Transverse colon (tissue), 4 donors: ENCODE measurements around the gene FBXL2.

ENCODE experiments used
- EP300 ChIP-seq: sonication (generic); formaldehyde crosslinking; IDR thresholded peaks from one replicate; pipeline ENCODE4 v1.6.1; 2017; ENCODE audit warnings: antibody characterized with exemption, low read depth
- POLR2A ChIP-seq: fragments of 450-650 bp; IDR thresholded peaks from one replicate; pipeline ENCODE4 v1.6.1; 2016; ENCODE audit warnings: antibody characterized with exemption, mild to moderate bottlenecking, moderate library complexity
- POLR2AphosphoS5 ChIP-seq, 3 donors: sonication (generic); formaldehyde crosslinking; IDR thresholded peaks; one replicate each; pipeline ENCODE4 v1.6.1; 2016; ENCODE audit warnings: antibody characterized with exemption in 3 of 3
- TF ChIP-seq, protein P1 (sequence below), 5 experiments: fragments of 200-600 bp in 3 of 5; fragments of 450-650 bp in 2 of 5; sonication (generic) in 3 of 5; IDR thresholded peaks; 1 replicate in 2 of 5; 2 replicates in 3 of 5; pipeline ENCODE4 v1.5.1; 2016 to 2017; ENCODE audit warnings: antibody characterized with exemption in 5 of 5, inconsistent platforms in 3 of 5, mild to moderate bottlenecking in 2 of 5, moderate library complexity in 1 of 5

DNA sequence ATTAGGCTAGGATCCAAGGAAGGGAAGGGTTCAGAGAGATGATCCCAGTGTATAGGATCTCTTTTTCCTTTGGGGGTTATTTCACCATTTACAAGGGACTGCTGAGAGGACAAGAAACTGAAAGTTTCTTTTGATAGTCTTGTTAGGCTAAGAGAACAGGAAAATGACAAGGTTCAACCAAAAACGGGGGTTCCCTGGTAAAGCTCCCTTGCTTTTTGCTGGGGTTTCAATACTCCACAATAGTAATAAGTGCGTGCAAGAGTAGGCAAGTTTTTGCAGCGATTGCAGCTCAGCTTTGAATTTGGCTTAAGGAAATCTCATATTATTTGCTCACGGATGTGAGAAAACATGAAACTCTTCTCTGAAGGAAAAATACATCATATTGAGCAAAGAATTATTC, 39.8 kb upstream of the FBXL2 start:
- TF ChIP-seq, protein P1, sequence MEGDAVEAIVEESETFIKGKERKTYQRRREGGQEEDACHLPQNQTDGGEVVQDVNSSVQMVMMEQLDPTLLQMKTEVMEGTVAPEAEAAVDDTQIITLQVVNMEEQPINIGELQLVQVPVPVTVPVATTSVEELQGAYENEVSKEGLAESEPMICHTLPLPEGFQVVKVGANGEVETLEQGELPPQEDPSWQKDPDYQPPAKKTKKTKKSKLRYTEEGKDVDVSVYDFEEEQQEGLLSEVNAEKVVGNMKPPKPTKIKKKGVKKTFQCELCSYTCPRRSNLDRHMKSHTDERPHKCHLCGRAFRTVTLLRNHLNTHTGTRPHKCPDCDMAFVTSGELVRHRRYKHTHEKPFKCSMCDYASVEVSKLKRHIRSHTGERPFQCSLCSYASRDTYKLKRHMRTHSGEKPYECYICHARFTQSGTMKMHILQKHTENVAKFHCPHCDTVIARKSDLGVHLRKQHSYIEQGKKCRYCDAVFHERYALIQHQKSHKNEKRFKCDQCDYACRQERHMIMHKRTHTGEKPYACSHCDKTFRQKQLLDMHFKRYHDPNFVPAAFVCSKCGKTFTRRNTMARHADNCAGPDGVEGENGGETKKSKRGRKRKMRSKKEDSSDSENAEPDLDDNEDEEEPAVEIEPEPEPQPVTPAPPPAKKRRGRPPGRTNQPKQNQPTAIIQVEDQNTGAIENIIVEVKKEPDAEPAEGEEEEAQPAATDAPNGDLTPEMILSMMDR (IDR thresholded peaks at IDR 0.05): no peak
- no peak for TF ChIP-seq POLR2A
- no peak for TF ChIP-seq POLR2AphosphoS5 (IDR thresholded peaks at IDR 0.05)
- no peak for TF ChIP-seq EP300
